Stimulated activated naive B cell treated with anti-CD40 and anti-IgM and Interleukin-4, amounts not matched to agents 10 μg/mL and 1 μg/mL and 100 μg/mL, for 72 hours (primary cell): Measurements from ENCODE around the gene OPN1MW.
"Not testable (repeated sequence)": the region's sequence is repeated elsewhere in the genome, so short reads cannot be mapped to it uniquely, and the experiment has no call there.

Experiments
- ATAC-seq, 2 donors: fragments of 150-1000 bp; cut with Tn5 transposase; replicated peaks; 2 replicates each; pipeline ENCODE4 v1.10.0; 2021; ENCODE audit warnings: moderate library complexity in 1 of 2
- DNase-seq: peaks from one replicate; pipeline ENCODE4 v3.0.0; 2021
- H3K27ac Mint-ChIP-seq: one replicate; pipeline ENCODE4 v1.8.0; 2022; ENCODE audit warnings: mild to moderate bottlenecking, mixed read lengths
- H3K27me3 Mint-ChIP-seq, 2 donors: one replicate each; pipeline ENCODE4 v1.8.0; 2022; ENCODE audit warnings: mixed read lengths in 2 of 2
- H3K36me3 Mint-ChIP-seq, 2 donors: one replicate each; pipeline ENCODE4 v1.8.0; 2022; ENCODE audit warnings: mixed read lengths in 2 of 2, mild to moderate bottlenecking in 1 of 2
- H3K4me1 Mint-ChIP-seq, 2 donors: one replicate each; pipeline ENCODE4 v1.8.0; 2022; ENCODE audit warnings: mixed read lengths in 2 of 2, mild to moderate bottlenecking in 1 of 2
- H3K4me3 Mint-ChIP-seq, 2 donors: one replicate each; pipeline ENCODE4 v1.8.0; 2022; ENCODE audit warnings: mild to moderate bottlenecking in 2 of 2, mixed read lengths in 2 of 2, moderate library complexity in 1 of 2
- H3K9me3 Mint-ChIP-seq, 2 donors: one replicate each; pipeline ENCODE4 v1.8.0; 2022; ENCODE audit warnings: mixed read lengths in 2 of 2, mild to moderate bottlenecking in 1 of 2

The OPN1MW gene

DNA sequence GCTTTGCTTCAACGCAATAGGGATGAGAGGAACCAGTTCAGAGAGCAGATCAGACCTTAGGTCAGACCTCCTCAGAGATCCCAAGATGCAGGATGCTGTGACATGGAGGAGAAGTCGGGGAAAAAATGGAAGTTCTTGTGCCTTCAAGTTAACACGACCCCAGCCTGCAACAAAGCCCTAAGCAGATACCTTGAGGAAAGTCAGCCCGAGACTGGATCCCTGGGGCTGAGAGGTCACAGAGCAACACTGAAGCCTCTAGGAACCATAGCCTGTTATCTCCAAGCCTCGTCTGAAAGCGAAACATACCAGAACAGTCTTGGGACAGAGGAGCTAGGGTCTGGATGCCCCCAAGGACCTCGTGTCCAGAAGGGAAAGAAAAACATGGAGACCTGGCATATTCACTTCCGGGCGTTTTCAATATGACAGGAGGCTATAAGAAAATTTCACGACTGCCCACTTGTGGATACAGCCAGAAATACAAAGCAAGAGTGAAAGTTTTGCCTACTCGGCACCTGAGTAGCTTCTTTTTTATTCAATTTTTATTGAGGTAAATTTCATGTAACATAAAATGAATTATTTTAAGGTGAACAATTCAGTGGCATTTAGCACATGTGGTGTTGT, 56.7 kb downstream of the OPN1MW start:
- ATAC-seq, H3K27me3 Mint-ChIP-seq, H3K9me3 Mint-ChIP-seq, DNase-seq, H3K4me1 Mint-ChIP-seq, H3K4me3 Mint-ChIP-seq, H3K36me3 Mint-ChIP-seq, H3K27ac Mint-ChIP-seq: not testable (repeated sequence)

DNA sequence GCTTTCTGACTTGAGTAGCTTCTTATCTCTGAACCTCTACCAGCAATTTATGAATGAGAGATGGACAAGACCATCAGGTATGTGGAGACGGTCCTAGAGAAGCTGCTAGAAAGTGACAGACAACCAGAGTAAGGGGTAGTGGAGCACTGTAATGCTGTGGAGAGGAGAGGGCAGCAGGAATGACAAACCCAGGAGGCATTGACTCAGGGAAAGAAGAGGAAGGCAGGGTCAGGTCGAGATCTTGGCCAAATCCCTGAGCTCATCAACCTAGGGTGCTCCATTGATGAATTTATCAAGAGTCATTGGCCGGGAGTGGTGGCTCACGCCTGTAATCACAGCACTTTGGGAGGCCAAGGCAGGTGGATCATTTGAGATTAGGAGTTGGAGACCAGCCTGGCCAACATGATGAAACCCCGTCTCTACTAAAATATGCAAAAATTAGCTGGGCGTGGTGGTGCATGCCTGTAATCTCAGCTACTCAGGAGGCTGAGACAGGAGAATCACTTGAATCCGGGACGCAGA, 57.6 kb downstream of the OPN1MW start:
- H3K36me3 Mint-ChIP-seq, ATAC-seq, H3K9me3 Mint-ChIP-seq, H3K27ac Mint-ChIP-seq, H3K4me3 Mint-ChIP-seq, H3K4me1 Mint-ChIP-seq, H3K27me3 Mint-ChIP-seq, DNase-seq: not testable (repeated sequence)
